Activated effector memory CD4-positive, alpha-beta T cell treated with anti-CD3 and anti-CD28 coated beads, Interleukin-2, amount 50 U/mL, for 16 hours (primary cell): ENCODE measurements around the gene CYTH3.

Source experiments
- DNase-seq: peaks from one replicate; pipeline ENCODE4 v3.0.0-alpha.2; 2020

The CYTH3 gene

DNA sequence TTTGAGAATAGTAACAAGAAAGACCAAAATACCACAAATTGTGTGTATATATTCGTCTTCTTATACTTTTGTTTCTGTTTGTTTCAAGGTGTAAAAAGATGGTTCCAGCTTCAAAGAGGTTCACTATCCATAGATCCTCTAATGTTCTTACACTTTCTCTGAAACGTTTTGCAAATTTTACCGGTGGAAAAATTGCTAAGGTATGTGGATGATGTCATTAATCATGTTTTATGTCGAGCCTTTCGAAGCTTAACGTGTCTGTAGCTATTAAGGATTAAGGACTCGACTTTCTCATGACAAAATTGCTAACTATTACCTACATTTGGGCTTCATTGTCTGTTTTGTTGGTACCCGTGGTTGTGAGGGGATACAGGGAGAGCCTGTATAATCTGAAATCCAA lies 128.4 kb downstream of the CYTH3 start:
- DNase-seq, result no peak

DNA sequence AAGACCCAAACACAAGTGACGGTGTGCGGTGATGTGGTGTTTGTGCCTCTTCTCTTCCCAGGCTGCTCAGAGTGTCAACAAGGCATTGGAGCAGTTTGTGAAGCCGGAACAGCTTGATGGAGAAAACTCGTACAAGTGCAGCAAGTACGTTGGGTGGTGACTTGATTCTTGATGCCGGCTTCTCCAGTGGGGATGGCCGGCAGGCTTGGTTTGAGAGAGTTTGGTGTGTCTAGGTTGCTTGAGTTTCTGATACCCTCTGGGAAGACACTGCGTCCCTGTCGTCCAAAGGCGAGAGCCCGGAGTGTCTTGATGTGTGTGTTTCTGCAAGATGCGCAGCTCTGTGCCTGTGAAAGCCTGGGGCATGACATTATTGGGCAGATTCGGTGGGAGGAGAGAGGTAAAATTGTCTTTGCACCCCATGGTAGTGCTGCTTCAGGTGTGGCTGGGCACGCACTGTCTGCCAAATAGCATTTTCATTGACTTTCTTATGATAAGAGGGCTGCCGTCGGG lies 129.5 kb downstream of the CYTH3 start:
- peak; percentile 31 for DNase-seq

DNA sequence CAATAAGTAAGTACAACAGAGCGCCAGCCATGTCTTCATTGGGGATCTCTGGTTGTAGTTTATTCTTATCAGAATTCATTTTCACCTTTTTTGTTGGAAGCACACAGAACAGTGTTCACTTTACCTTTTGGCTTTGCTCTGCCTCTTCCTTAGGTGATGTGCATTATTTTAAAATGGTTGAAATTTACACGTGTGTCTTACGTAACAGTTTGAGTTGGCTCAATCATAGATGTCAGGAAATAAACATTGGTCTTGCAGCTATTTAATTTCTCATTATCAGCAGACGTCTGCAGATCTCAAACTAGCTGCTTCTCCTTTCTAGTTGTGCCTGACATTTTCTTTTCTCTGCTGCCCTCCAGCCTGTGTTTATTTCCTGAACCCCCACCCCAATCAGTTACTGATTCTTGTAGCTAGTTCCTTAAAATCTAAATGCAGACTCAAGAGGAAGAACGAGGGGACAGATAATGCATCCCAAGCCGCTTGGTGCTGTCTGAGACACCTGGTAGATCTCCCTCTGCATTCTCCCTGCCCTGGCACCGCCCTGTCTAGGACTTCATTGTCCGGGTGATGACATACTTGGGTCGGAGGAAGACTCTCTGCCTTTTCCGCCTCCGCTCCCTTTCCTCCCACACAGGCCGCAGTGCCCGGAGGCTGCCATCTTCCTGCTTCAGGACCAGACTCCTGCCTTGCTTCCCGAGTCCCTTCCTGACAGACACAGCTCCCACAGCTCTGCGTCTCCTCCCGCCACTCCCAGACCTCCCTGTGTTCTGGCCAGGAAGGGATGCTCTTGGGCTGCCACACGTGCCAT lies 133.0 kb downstream of the CYTH3 start:
- no peak for DNase-seq

DNA sequence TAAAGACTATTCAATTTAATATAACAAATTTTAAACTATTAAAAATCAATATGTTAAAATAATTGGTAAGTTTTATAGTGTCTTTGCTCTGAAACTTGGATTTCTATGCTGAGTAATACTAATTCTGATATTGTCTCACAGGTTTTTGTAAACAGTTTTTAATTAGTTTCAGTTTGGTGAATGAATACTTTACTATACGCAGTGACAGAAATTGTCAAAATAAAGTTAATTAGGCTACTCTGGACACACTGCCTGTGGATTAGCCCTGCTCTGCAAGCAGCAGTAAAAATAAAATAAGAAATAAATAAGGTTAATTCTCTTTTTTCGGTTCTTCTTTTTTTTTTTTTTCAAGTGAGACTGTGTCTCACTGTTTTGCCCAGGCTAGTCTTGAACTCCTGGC lies 135.9 kb downstream of the CYTH3 start:
- no peak for DNase-seq

DNA sequence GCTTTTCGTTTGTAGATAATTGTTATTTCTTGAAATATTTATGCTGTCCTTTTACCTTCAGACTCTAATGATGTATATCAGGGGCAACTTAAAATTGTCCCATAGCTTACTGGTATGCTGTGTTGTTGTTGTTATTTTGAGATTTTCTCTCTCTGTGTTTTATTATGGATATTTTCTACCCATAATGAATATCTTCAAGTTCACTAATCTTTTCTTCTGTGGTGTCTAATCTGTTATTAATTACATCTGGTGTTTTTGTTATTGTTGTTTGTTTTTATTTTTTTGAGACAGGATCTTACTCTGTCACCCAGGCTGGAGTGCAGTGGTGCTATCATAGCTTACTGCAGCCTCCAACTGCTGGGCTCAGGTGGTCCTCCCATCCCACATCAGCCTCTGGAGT lies 139.2 kb downstream of the CYTH3 start:
- no peak for DNase-seq

DNA sequence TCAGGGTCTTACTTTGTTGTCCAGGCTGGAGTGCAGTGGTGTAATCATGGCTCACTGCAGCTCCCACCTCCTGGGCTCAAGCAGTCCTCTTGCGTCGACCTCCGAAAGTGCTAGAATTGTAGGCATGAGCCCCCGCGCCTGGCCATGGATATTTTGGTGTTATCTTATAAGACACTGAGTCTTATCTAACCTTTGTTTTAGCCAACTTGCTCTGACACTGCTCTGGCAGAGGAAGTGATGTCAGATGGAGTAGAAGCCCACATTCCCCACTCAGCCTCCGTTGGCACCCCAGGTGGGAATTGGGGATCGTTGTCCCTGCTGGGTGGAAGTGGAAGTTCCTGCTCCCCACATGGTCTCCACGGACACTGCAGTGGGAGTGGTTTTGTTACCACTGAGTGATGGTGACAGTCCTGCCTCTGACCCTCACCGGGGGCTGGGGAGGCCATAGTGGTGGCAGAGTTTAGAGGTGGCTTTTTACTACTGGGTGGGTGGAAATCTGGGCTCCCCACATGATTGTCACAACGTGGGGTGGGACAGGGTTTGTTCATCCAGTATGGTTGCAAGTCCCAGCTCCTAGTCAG lies 142.3 kb downstream of the CYTH3 start:
- no peak for DNase-seq

DNA sequence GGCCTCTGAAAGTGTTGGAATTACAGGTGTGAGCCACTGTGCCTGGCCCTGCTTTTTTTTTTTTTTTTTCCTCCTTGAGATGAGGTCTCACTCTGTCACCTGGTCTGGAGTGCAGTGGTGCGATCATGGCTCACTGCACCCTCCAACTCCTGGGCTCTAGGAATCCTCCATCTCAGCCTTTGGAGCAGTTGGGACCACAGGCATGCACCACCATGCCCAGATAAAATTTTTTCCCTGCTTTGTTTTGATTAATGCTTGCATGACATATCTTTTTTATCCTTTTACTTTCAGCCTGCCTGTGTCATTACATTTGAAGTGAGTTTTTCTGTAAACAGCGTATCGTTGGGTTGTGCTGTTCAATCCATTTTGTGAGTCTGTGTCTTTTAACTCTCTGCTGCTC lies 144.2 kb downstream of the CYTH3 start:
- DNase-seq, result no peak

DNA sequence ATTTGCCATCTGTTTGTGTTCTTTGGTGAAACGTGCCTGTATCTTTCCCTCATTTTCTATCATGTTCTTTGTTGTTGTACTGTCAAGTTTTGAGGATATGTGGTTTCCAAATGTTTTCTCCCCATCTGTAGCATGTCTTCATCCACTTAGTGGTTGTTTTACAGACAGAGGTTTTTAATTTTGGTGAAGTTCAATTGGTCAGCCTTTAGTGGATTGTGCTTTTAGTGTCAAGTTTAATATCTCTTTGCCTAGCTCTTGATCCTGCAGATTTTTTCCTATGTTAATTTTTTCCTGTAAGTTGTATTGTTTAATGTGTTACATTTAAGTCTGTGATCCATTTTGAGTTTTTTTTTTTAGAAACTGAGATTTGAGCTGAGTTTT lies 145.3 kb downstream of the CYTH3 start:
- no peak for DNase-seq

DNA sequence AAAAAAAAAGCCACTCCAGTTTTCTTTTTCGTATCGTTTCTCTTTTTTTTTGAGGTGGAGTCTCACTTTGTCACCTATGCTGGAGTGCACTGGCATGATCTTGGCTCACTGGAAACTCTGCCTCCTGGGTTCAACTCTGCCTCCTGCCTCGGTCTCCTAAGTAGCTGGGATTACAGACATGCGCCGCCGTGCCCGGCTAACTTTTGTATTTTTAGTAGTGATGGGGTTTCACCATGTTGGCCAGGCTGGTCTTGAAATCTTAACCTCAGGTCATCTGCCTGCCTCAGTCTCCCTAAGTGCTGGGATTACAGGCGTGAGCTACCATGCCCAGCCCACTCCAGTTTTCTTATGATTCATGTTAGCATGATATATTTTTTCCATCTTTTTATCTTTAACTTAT lies 148.6 kb downstream of the CYTH3 start:
- no peak for DNase-seq

DNA sequence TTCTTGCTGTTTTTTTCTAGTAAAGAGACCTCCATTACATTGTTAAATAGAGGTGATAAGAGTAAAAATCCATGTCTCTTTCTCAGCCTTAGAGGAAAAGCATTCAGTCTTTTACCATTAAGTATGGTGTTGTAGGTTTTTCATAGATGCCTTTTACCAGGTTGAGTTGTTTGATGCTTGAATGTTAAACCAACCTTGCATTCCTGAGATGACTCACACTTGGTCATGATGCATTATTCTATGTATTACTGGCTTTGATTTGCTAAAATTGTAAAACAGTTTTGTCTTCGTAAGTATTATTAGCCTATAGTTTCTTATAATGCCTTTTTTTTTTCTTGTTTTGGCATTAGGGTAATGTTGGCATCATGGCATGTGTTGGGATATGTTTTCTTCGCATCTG lies 151.3 kb downstream of the CYTH3 start:
- no peak for DNase-seq

DNA sequence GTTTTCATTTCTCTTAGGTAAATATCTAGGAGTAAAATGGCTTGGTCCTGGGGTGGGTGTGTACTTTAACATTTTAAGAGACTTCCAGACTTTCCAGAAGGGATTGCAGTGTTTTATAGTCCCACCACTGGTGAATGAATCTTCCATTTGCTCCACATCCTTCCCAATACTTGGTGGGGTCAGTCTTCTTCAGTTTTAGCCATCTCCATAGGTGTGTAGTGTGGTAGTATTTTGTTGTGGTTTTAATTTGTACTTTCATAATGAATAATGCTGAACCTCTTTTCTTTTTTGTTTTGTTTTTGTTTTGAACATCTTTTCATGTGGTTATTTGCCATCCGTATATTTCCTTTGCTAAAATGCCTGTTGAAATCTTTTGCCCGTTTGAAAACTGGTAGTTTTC lies 154.9 kb downstream of the CYTH3 start:
- no peak for DNase-seq

DNA sequence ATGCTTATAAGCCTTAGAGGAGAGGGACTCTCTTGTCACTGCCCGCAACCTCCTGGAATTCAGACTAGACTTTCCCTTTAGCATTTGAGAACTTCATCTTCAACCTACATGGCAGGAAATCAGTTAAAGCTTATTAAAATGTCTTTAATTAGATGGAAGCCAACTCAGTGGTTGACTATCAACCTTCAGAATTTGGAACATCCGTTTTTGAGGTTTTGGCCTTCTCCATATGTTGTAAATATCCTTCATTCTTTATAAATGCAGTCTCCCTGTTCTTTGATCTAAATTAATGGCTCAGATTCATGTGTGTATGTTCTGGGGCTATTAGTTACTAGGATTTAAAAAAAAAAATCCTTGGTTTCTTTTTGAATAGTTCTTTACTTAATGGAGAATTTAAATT lies 156.2 kb downstream of the CYTH3 start:
- DNase-seq, result no peak
